HL-60/S4 (cell line): Measurements from ENCODE around the gene KCNJ10.

Experiments
- in situ Hi-C: fragments of 300-500 bp; cut with MboI; formaldehyde crosslinking; loops from 2 replicates; pipeline ENCODE4 v1.14.3; 2022; ENCODE audit warnings: low sequenced_read_pairs

The KCNJ10 gene

GRCh38 chr1:160030657-160031364, 39.1 kb downstream of the KCNJ10 start:
- in situ Hi-C loops = no loop called here

GRCh38 chr1:160028426-160028825, 41.5 kb downstream of the KCNJ10 start:
- in situ Hi-C loops = no loop called here

GRCh38 chr1:160025314-160025713, 44.6 kb downstream of the KCNJ10 start:
- in situ Hi-C loops = no loop called here

GRCh38 chr1:160024195-160024905, 45.6 kb downstream of the KCNJ10 start:
- in situ Hi-C loops = no loop called here

DNA sequence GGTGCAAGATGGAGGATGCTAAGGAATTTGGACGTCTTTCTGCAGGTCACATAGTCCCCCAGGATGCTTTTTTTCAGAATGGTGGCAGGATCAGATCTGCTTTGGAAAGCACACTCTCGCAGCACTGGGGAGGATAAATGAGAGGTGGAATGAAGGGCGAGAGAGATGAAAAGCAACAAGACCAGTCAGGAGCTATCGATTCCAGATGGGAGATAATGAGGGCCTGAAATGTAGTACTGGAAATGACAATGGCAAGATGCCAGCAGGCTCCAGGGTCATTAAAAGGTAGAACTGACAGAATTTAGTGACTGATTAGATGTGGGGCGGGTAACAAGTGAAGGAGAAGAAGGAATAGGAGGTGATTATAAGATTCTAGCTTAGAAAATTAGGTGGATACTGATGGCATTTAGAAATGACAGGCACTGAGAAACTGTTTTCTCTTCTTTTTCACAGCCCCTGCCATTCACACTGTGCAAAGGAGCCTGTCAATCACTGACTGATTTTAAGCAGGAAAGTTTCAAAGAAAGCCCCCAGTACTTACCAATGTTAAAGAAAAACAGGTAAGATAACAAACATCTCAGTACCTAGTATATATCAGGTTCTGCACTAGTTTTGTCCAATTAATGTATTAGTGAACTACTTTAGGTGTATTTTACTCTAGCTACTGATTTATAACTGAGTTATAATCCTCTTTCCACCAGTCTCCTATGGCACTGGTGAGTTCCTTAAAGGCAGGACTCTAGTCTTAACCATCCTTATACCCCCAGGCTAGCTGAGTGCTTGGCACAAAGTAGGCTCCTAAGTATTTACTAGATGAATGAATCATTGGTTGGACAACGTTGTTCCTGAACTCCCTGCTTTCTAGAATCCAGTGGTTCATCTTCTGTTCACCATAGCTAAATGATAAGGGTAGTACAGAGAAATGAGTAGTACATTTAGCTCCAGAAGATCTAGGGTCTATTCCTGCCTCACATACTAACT, 47.3 kb downstream of the KCNJ10 start:
- in situ Hi-C loops = no loop called here

DNA sequence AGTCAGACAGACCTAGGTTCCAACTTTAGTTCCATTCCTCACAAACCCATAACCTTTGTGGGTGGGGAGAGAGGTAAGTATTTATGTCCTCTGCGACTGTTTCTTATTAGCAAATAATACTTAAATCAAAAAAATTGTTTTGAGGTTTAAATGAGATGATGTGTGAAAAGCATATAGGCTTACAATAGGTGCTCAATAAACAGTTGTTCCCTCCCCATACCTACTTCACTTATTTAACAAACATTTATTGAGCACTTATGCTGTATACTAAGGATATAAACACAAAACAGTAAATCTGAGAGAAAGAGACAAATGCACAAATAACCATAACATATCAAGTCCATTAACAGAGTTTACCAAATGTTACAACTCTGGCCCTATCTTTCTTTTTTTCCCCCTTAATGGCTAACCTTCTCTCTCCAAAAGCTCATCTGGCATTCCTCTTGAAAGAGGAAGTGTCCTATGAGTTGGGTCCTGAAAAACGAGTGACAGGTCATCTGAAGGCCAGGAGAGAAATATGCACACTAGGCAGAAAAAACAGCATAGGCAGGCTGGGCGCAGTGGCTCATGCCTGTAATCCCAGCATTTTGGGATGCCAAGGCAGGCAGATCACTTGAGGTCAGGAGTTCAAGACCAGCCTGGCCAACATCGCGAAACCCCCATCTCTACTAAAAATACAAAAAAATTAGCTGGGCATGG, 48.4 kb downstream of the KCNJ10 start:
- in situ Hi-C loops = no loop called here

DNA sequence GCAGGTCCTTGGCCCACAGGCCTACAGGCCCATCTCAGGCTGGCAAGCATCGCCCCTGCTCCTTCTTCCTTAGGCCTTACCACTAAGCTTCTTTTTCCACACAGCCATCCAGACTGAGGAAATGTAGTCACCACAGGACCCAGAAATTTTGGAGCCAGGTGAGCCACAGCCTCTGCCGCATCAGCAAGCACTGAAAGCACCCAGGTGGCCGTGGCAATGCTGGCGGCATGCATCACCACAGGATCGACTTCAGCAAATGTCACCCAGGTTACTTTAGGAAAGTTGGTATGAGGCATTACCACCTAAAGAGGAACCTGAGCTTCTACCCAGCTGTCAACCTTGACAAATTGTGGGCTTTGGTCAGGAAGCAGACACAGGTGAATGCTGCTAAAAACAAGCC, 49.8 kb downstream of the KCNJ10 start:
- in situ Hi-C loops = no loop called here

GRCh38 chr1:160018900-160019299, 51.1 kb downstream of the KCNJ10 start:
- in situ Hi-C loops = no loop called here

- in situ Hi-C loops = no loop called here
Measured at GRCh38 chr1:160018347-160018746, 51.6 kb downstream of the KCNJ10 start.

GRCh38 chr1:160017592-160017991, 52.4 kb downstream of the KCNJ10 start:
- in situ Hi-C loops = no loop called here

DNA sequence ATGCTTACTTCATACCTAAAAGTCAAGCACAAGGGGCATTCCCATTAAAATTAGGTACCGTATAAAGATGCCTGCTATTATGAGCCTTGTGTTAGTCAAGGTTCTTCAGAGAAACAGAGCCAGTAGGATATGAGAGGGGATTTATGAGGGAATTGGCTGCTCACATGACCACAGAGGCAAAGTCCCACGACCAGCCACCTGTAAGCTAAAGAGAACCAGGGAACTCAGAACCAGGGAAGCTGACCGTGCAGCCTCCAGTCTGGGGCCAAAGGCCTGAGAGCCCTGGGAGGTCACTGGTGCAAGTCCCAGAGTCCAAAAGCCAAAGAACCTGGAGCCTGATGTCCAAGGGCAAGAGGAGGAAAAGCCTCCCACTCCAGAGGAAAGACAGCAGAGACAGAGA, 58.2 kb downstream of the KCNJ10 start:
- in situ Hi-C loops = no loop called here

DNA sequence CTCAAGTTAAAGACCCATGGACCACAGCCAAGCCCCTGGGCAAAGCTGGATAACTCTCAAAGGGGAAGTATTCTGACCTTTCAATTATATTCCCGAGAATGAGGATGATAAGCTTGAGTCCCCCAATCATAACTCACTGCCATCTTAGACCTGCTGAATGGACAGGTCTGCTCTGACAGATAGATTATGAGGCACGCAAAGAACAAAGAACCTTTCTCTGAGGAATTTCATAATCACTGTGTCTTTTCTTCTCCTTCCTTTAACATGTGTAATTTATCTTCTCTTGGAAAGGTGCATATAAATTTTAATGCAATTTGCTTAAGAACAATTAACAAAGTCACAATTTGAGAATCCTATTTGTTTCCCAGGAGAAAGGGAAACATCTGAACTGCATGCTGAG, 60.2 kb downstream of the KCNJ10 start:
- in situ Hi-C loops = loop anchor here (10.0 kb wide), 2 partner anchors 75 to 215 kb away; no protein-coding TSS in a partner anchor

DNA sequence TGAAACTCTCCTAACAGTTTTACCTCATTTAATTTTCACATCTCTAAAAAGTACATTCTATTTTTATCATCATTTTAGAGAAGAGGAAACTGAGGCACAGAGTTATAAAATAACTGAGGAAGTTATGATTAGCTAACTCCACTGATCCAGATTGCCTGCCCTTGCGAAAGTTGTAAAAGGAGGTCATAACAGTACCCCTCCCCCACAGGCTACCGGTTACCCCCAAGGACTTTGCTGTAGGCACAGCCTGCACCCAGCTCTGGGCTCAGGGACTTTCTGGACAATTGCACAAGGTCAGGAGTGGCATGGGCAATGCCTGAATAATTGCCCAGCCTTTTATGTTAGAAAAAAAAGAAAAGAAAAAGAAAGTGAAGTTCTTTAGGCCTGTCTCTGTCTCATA, 60.9 kb downstream of the KCNJ10 start:
- in situ Hi-C loops = loop anchor here (10.0 kb wide), 2 partner anchors 74 to 214 kb away; no protein-coding TSS in a partner anchor

DNA sequence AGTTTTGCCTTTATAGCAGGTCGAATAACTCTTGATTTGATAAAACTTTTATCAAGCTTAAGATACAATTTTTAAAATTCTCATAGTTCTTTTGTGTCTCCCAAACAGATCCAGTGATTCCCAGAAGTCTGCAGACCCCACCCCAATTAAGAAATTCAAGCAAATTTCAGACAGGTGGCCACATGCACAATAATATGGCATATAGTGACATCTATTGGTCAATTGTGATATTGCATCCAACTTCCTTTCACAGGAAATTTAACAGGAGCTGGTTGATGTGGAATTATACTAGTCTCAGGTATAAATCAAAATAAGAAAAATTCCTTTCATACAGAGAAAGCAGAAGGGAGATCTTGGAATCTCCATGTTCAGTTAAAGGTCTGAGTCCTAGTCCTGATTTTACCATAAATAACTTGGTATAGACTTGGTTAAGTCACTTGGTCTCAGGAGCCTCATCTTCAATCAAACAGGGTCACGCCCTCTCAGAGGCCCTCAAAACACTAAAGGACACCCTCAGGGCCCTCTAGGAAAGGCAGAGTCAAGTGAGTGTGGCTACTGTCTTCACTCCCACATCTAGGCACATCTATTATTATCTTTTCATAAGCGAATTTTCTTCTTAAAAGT, 62.3 kb downstream of the KCNJ10 start:
- in situ Hi-C loops = loop anchor here (10.0 kb wide), 2 partner anchors 73 to 213 kb away; no protein-coding TSS in a partner anchor

GRCh38 chr1:160006312-160006940, 63.5 kb downstream of the KCNJ10 start:
- in situ Hi-C loops = loop anchor here (10.0 kb wide), 2 partner anchors 72 to 212 kb away; no protein-coding TSS in a partner anchor

DNA sequence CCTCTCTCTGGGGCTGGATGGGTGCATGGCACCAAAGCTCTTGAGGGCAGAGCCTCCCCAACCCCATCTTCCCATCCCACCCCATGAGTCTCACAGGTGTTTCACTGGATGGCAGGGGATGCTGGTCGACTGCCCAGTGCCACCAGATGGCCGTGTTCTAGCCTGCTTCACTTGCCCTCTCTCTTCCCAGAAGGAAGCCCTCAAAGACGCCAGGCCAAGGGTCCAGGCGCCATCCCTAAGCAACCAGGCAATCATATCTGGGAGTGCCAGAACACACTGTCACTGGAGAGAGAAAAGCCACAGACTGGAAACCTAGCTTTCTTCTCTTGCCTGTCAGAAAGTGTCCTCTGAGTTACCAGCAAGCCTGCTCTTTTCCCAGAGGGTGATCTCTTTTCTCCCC, 64.9 kb downstream of the KCNJ10 start:
- in situ Hi-C loops = loop anchor here (10.0 kb wide), 2 partner anchors 70 to 210 kb away; no protein-coding TSS in a partner anchor

GRCh38 chr1:160004425-160004824, 65.5 kb downstream of the KCNJ10 start:
- in situ Hi-C loops = loop anchor here (10.0 kb wide), 2 partner anchors 70 to 210 kb away; no protein-coding TSS in a partner anchor

GRCh38 chr1:160004001-160004400, 66.0 kb downstream of the KCNJ10 start:
- in situ Hi-C loops = loop anchor here (10.0 kb wide), 2 partner anchors 69 to 209 kb away; no protein-coding TSS in a partner anchor

GRCh38 chr1:160001440-160001839, 68.5 kb downstream of the KCNJ10 start:
- in situ Hi-C loops = loop anchor here (10.0 kb wide), 2 partner anchors 67 to 207 kb away; no protein-coding TSS in a partner anchor
